IMR-90 (cell line): Measurements from ENCODE around the gene MAP3K5.

Experiments
- CEBPB ChIP-seq: IDR thresholded peaks from 2 replicates; pipeline ENCODE4 v1.6.1; 2012; ENCODE audit warnings: low read depth, low read length, improper control_type of control experiment
- CHD1 ChIP-seq: IDR thresholded peaks from 2 replicates; pipeline ENCODE4 v1.6.1; 2012; ENCODE audit warnings: low read depth, low read length, improper control_type of control experiment
- FOS ChIP-seq: fragments of 150-350 bp; IDR thresholded peaks from 2 replicates; pipeline ENCODE4 v1.6.1; 2016; ENCODE audit warnings: low read depth, low read length
- RAD21 ChIP-seq: IDR thresholded peaks from 2 replicates; pipeline ENCODE4 v1.6.1; 2012; ENCODE audit warnings: low read length, improper control_type of control experiment
- TF ChIP-seq, protein P1 (sequence below): conservative IDR thresholded peaks from 2 replicates; pipeline ENCODE4 v1.5.1; 2012; ENCODE audit warnings: mild to moderate bottlenecking, low read depth, low read length, improper control_type of control experiment

DNA sequence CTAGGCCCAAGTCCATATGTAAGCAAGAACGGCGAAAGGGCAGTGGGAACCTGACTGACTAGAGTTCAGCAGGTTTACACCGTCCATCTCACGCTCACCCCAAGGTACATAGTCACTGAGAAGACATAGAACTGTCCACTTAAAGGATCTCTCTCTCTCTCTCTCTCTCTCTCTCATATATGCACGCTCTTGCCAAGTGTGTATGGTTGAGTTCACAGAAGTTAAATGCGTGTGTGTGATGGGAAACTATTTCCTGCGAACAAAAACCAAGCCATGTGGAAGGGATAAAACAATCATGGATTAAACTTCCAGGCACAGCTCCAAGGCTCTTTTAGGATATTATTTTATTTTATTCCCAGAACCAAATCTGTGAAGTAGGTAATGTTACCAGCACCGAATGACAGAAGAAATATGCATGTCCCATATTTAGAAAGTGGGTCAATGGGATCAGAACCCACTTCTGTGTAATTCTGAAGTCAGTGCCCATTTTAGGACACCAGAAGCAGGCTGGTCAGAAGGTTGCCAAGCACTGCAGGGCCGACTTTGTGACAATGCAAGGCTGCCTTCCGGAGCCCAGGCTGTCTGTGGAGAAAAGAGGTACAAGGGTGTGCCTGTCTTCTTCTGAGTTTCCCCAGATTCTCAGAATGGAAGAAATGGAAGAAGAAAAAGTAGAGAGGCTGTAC lies 192.8 kb downstream of the MAP3K5 start:
- TF ChIP-seq CHD1 (no peak), FOS (no peak), RAD21 (no peak), CEBPB (no peak)
- TF ChIP-seq, protein P1, sequence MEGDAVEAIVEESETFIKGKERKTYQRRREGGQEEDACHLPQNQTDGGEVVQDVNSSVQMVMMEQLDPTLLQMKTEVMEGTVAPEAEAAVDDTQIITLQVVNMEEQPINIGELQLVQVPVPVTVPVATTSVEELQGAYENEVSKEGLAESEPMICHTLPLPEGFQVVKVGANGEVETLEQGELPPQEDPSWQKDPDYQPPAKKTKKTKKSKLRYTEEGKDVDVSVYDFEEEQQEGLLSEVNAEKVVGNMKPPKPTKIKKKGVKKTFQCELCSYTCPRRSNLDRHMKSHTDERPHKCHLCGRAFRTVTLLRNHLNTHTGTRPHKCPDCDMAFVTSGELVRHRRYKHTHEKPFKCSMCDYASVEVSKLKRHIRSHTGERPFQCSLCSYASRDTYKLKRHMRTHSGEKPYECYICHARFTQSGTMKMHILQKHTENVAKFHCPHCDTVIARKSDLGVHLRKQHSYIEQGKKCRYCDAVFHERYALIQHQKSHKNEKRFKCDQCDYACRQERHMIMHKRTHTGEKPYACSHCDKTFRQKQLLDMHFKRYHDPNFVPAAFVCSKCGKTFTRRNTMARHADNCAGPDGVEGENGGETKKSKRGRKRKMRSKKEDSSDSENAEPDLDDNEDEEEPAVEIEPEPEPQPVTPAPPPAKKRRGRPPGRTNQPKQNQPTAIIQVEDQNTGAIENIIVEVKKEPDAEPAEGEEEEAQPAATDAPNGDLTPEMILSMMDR: no peak
